Measurements from ENCODE around the gene ZSCAN5B.

GRCh38 chr19:56174086-56174485, 23.5 kb downstream of the ZSCAN5B start:
- TF ChIP-seq CTCF (IDR thresholded peaks at IDR 0.05; ENCODE audit: control extremely low read depth in 1 of 3, insufficient read depth in 1 of 3, low read depth in 1 of 3, low read length in 3 of 3) (no peak), TAF1 (IDR thresholded peaks at IDR 0.05; ENCODE audit: low read depth, low read length) (no peak), POLR2A (IDR thresholded peaks at IDR 0.05; ENCODE audit: control extremely low read depth in 1 of 2, low read depth in 2 of 2, low read length in 2 of 2) (no peak), RNF2 (IDR thresholded peaks at IDR 0.05; ENCODE audit: borderline replicate concordance, low read depth, low read length, missing control alignments, poor library complexity, severe bottlenecking) (no peak), JUND (IDR thresholded peaks at IDR 0.05; ENCODE audit: low read length) (no peak), RAD21 (IDR thresholded peaks at IDR 0.05 in 1 of 2, conservative IDR thresholded peaks at IDR 0.05 in 1 of 2; ENCODE audit: low read depth in 2 of 2, low read length in 2 of 2) (no peak), EZH2 (IDR thresholded peaks at IDR 0.05; ENCODE audit: low read depth, low read length, severe bottlenecking) (no peak), RXRA (IDR thresholded peaks at IDR 0.05; ENCODE audit: insufficient read depth, low read depth, low read length) (no peak), EP300 (IDR thresholded peaks at IDR 0.05; ENCODE audit: borderline replicate concordance in 1 of 2, low read depth in 2 of 2, low read length in 2 of 2) (no peak), HDAC2 (IDR thresholded peaks at IDR 0.05; ENCODE audit: borderline replicate concordance in 1 of 2, low read depth in 2 of 2, low read length in 2 of 2) (no peak), ZNF274 (IDR thresholded peaks at IDR 0.05; ENCODE audit: borderline replicate concordance, extremely low read depth, low read length) (no peak), MAX (IDR thresholded peaks at IDR 0.05) (no peak), HDAC6 (IDR thresholded peaks at IDR 0.05; ENCODE audit: low read depth, low read length) (no peak), YY1 (IDR thresholded peaks at IDR 0.05; ENCODE audit: low read depth, low read length) (no peak)

All from H1 (cell line).